Spinal cord (tissue), 10 donors: Measurements from ENCODE around the gene DIP2B. TPM values are rescaled to one million over a fixed set of nuclear protein-coding genes. Genes with fewer than 3 reads are reported as not detected.
"Not testable (repeated sequence)": the region's sequence is repeated elsewhere in the genome, so short reads cannot be mapped to it uniquely, and the experiment has no call there.

Experiments
- DNase-seq, 6 donors: peaks; one replicate each; pipeline versions ENCODE4 v3.0.0 to v3.0.0-alpha.2; 2013 to 2015; ENCODE audit warnings: low spot score in 6 of 6, low read depth in 4 of 6
- H3K27ac ChIP-seq: one replicate; pipeline ENCODE4 v1.5.1; 2013; ENCODE audit warnings: low read depth, low read length, control low read depth
- H3K27me3 ChIP-seq: one replicate; pipeline ENCODE4 v1.6.1; 2013; ENCODE audit warnings: low read length; ENCODE audit not compliant: control insufficient read depth, insufficient read depth
- H3K36me3 ChIP-seq: one replicate; pipeline ENCODE4 v1.6.1; 2013; ENCODE audit warnings: low read length; ENCODE audit not compliant: control insufficient read depth, insufficient read depth
- H3K4me1 ChIP-seq: one replicate; pipeline ENCODE4 v1.6.1; 2013; ENCODE audit warnings: low read length; ENCODE audit not compliant: control insufficient read depth, insufficient read depth
- H3K4me3 ChIP-seq: one replicate; pipeline ENCODE4 v1.5.1; 2013; ENCODE audit warnings: low read depth, low read length, control low read depth
- H3K9me3 ChIP-seq: one replicate; pipeline ENCODE4 v1.6.1; 2013; ENCODE audit warnings: low read length; ENCODE audit not compliant: control insufficient read depth, insufficient read depth
- WGBS: methylation state at CpG from one replicate; pipeline ENCODE4 v1.1.5; 2013; ENCODE audit warnings: missing lambda C conversion rate; ENCODE audit not compliant: insufficient coverage; 5-methylcytosine and 5-hydroxymethylcytosine counted together
- polyA plus RNA-seq, 2 donors: library from polyadenylated mRNA; unstranded; fragments of 120-200 nt; gene quantifications; one replicate each; pipeline ENCODE4 v1.2.1, GENCODE V29; 2013; ENCODE audit not compliant: insufficient read length in 2 of 2
- total RNA-seq, 2 donors: library from RNA; depleted of rRNA in 1 of 2; stranded (reverse); fragments of 120-200 nt in 1 of 2; fragments of >200 nt in 1 of 2; gene quantifications; one replicate each; pipeline versions ENCODE4 v1.2.3 to v1.2.4, GENCODE V29; 2013 to 2014
- donor health status: healthy.

The DIP2B gene
- total and polyA plus RNA-seq, 4 donors, result 41.8 to 90.8 (median 54.0) TPM

GRCh38 chr12:50666023-50666422 is 161.2 kb downstream of the DIP2B start:
- Histone ChIP-seq H3K4me1 (peaks cover 17% of the 10 kb centered on the region), H3K27ac (no peak overlapping the region), H3K4me3 (no peak overlapping the region), H3K27me3 (no peaks in the 10 kb centered on the region), H3K9me3 (no peaks in the 10 kb centered on the region), H3K36me3 (no peaks in the 10 kb centered on the region)
- WGBS, result no CpG with 5 or more reads among the region's 1 CpG
- DNase-seq, result no peak

- Histone ChIP-seq H3K36me3 (peaks cover 6% of the 10 kb centered on the region), H3K27me3 (no peaks in the 10 kb centered on the region), H3K4me3 (no peak overlapping the region), H3K4me1 (peaks cover 2% of the 10 kb centered on the region), H3K27ac (no peak overlapping the region), H3K9me3 (no peaks in the 10 kb centered on the region)
- 88% methylated on average over 1 of the region's 3 CpGs for WGBS
- DNase-seq, result peak in 1 of 6 donors; percentile 35
These were observed 167.4 kb downstream of the DIP2B start for GRCh38 chr12:50672158-50672557.

GRCh38 chr12:50676756-50677155 is 172.0 kb downstream of the DIP2B start:
- Histone ChIP-seq H3K27ac (no peak overlapping the region), H3K9me3 (no peaks in the 10 kb centered on the region), H3K27me3 (no peaks in the 10 kb centered on the region), H3K4me3 (no peak overlapping the region), H3K36me3 (peaks cover 13% of the 10 kb centered on the region), H3K4me1 (peaks cover 3% of the 10 kb centered on the region)
- no peak for DNase-seq
- 100% methylated on average over 1 of the region's 4 CpGs for WGBS

GRCh38 chr12:50677858-50678257 is 173.1 kb downstream of the DIP2B start:
- Histone ChIP-seq H3K36me3 (peaks cover 13% of the 10 kb centered on the region), H3K27me3 (no peaks in the 10 kb centered on the region), H3K4me3 (no peak overlapping the region), H3K9me3 (no peaks in the 10 kb centered on the region), H3K4me1 (peaks cover 3% of the 10 kb centered on the region), H3K27ac (no peak overlapping the region)
- 59% methylated on average over 2 of the region's 3 CpGs for WGBS
- peak in 1 of 6 donors; percentile 49 for DNase-seq

- no peak for DNase-seq
- no peaks in the 10 kb centered on the region for H3K9me3 ChIP-seq
- H3K4me3 ChIP-seq, result no peak overlapping the region
- WGBS, result no CpG with 5 or more reads among the region's 4 CpGs
- H3K27ac ChIP-seq, result peak overlapping the region; percentile 10
- H3K36me3 ChIP-seq, result peaks cover 19% of the 10 kb centered on the region
- peaks cover 3% of the 10 kb centered on the region for H3K4me1 ChIP-seq
- no peaks in the 10 kb centered on the region for H3K27me3 ChIP-seq
These were observed 174.0 kb downstream of the DIP2B start for GRCh38 chr12:50678650-50679365.

- peaks cover 3% of the 10 kb centered on the region for H3K4me1 ChIP-seq
- H3K27ac ChIP-seq, result no peak overlapping the region
- no CpG with 5 or more reads among the region's 1 CpG for WGBS
- peaks cover 19% of the 10 kb centered on the region for H3K36me3 ChIP-seq
- no peaks in the 10 kb centered on the region for H3K27me3 ChIP-seq
- H3K4me3 ChIP-seq, result no peak overlapping the region
- H3K9me3 ChIP-seq, result no peaks in the 10 kb centered on the region
- no peak for DNase-seq
These were observed 174.8 kb downstream of the DIP2B start for GRCh38 chr12:50679612-50680011.

GRCh38 chr12:50681064-50681463 is 176.3 kb downstream of the DIP2B start:
- not testable (repeated sequence) for H3K27me3 ChIP-seq, H3K4me3 ChIP-seq, H3K27ac ChIP-seq, DNase-seq, H3K4me1 ChIP-seq, H3K9me3 ChIP-seq
- peaks cover 18% of the 10 kb centered on the region for H3K36me3 ChIP-seq
- no CpG with 5 or more reads among the region's 3 CpGs for WGBS

GRCh38 chr12:50685641-50686040 is 180.9 kb downstream of the DIP2B start:
- H3K27ac ChIP-seq, result no peak overlapping the region
- no CpG with 5 or more reads among the region's 1 CpG for WGBS
- H3K4me1 ChIP-seq, result peaks cover 4% of the 10 kb centered on the region
- DNase-seq, result peak in 1 of 6 donors; percentile 46
- H3K9me3 ChIP-seq, result no peaks in the 10 kb centered on the region
- peaks cover 31% of the 10 kb centered on the region for H3K36me3 ChIP-seq
- no peak overlapping the region for H3K4me3 ChIP-seq
- H3K27me3 ChIP-seq, result no peaks in the 10 kb centered on the region

- Histone ChIP-seq H3K27me3 (no peaks in the 10 kb centered on the region), H3K9me3 (no peaks in the 10 kb centered on the region), H3K27ac (no peak overlapping the region), H3K4me1 (peaks cover 4% of the 10 kb centered on the region), H3K36me3 (peaks cover 27% of the 10 kb centered on the region), H3K4me3 (no peak overlapping the region)
- WGBS, result 91% methylated on average over 3 of the region's 4 CpGs
- DNase-seq, result no peak
These were observed 181.6 kb downstream of the DIP2B start for GRCh38 chr12:50686406-50686805.

GRCh38 chr12:50686976-50687375 is 182.2 kb downstream of the DIP2B start:
- Histone ChIP-seq H3K4me1 (peaks cover 4% of the 10 kb centered on the region), H3K9me3 (no peaks in the 10 kb centered on the region), H3K27me3 (no peaks in the 10 kb centered on the region), H3K27ac (no peak overlapping the region), H3K4me3 (no peak overlapping the region), H3K36me3 (peaks cover 30% of the 10 kb centered on the region)
- no peak for DNase-seq
- WGBS, result 91% methylated on average over 1 of the region's 2 CpGs
